Thyroid gland (tissue), 4 donors: ENCODE results near the gene PFKFB2. TPM values are rescaled to one million over a fixed set of nuclear protein-coding genes. Genes with fewer than 3 reads are reported as not detected.

ENCODE experiments used
- DNase-seq, 2 donors: peaks; one replicate each; pipeline ENCODE4 v3.0.0-alpha.2; 2019
- H3K27ac ChIP-seq, 3 donors: fragments of 200-600 bp; sonication (generic); 1 replicate in 2 of 3; 2 replicates in 1 of 3; pipeline ENCODE4 v1.5.1; 2016 to 2019; ENCODE audit warnings: mild to moderate bottlenecking in 1 of 3, moderate library complexity in 1 of 3
- H3K27me3 ChIP-seq: fragments of 200-600 bp; sonication (generic); one replicate; pipeline ENCODE4 v1.5.1; 2019
- H3K36me3 ChIP-seq, 2 donors: fragments of 200-600 bp; sonication (generic); one replicate each; pipeline ENCODE4 v1.5.1; 2016 to 2019
- H3K4me1 ChIP-seq, 2 donors: fragments of 200-600 bp; sonication (generic); one replicate each; pipeline ENCODE4 v1.5.1; 2017 to 2019
- H3K4me3 ChIP-seq, 3 donors: fragments of 200-600 bp; sonication (generic); replicated peaks in 1 of 3; 1 replicate in 2 of 3; 2 replicates in 1 of 3; pipeline ENCODE4 v1.5.1; 2016; ENCODE audit warnings: mild to moderate bottlenecking in 1 of 3
- H3K9me3 ChIP-seq: fragments of 200-600 bp; sonication (generic); one replicate; pipeline ENCODE4 v1.5.1; 2017
- CTCF ChIP-seq, 6 experiments: fragments of 200-600 bp in 3 of 6; fragments of 450-650 bp in 3 of 6; sonication (generic) in 3 of 6; IDR thresholded peaks; one replicate each; pipeline ENCODE4 v1.5.1; 2016 to 2019; ENCODE audit warnings: antibody characterized with exemption in 6 of 6, mild to moderate bottlenecking in 2 of 6, inconsistent platforms in 1 of 6, moderate library complexity in 1 of 6
- POLR2A ChIP-seq, 2 donors: fragments of 450-650 bp; IDR thresholded peaks; one replicate each; pipeline ENCODE4 v1.6.1; 2017; ENCODE audit warnings: antibody characterized with exemption in 2 of 2, mild to moderate bottlenecking in 2 of 2, moderate library complexity in 1 of 2
- WGBS, 2 donors: methylation state at CpG; one replicate each; pipeline ENCODE4 v1.1.5; 2017; 5-methylcytosine and 5-hydroxymethylcytosine counted together
- intact Hi-C: fragments of 100-400 bp; cut with DNase I; formaldehyde crosslinking; loops from one replicate; pipeline ENCODE4 v1.15.1; 2023
- total RNA-seq, 4 donors: library from RNA; depleted of rRNA; stranded (reverse); fragments of >200 nt; gene quantifications; one replicate each; pipeline ENCODE4 v1.2.3, GENCODE V29; 2016

Gene PFKFB2
- total RNA-seq, 4 donors from 2014 or later, result 87.7 to 191 (median 110) TPM

- Histone ChIP-seq H3K36me3 (no peaks in the 10 kb centered on the region), H3K4me1 (peaks cover 57 to 63% of the 10 kb centered on the region in 2 donors), H3K4me3 (no peak overlapping the region), H3K27ac (peak overlapping the region; percentile 94 to 99 (median 96)), H3K9me3 (no peaks in the 10 kb centered on the region), H3K27me3 (no peaks in the 10 kb centered on the region)
- 24 to 29% methylated on average over 5 of the region's 5 CpGs for WGBS, 2 donors
- peak; percentile 73 to 75 for DNase-seq
- intact Hi-C loops, result no loop called here
- TF ChIP-seq POLR2A (IDR thresholded peaks at IDR 0.05) (peak in 1 of 2 donors; percentile 58), CTCF (IDR thresholded peaks at IDR 0.05) (no peak)
Observed at GRCh38 chr1:207025146-207025880, 27.8 kb upstream of the PFKFB2 start.

- Histone ChIP-seq H3K27me3 (no peaks in the 10 kb centered on the region), H3K9me3 (no peaks in the 10 kb centered on the region), H3K36me3 (no peaks in the 10 kb centered on the region), H3K4me3 (no peak overlapping the region), H3K4me1 (peaks cover 60 to 63% of the 10 kb centered on the region in 2 donors), H3K27ac (peak overlapping the region; percentile 94 to 99 (median 96))
- TF ChIP-seq POLR2A (IDR thresholded peaks at IDR 0.05) (no peak), CTCF (IDR thresholded peaks at IDR 0.05) (no peak)
- intact Hi-C loops, result no loop called here
- WGBS, 2 donors, result 65 to 72% methylated on average over 4 of the region's 4 CpGs
- DNase-seq, result no peak
Observed at GRCh38 chr1:207026104-207026534, 27.0 kb upstream of the PFKFB2 start.

GRCh38 chr1:207027206-207027777 lies 25.8 kb upstream of the PFKFB2 start:
- Histone ChIP-seq H3K4me1 (peaks cover 56 to 59% of the 10 kb centered on the region in 2 donors), H3K27ac (peak overlapping the region; percentile 94 to 99 (median 96)), H3K36me3 (no peaks in the 10 kb centered on the region), H3K27me3 (no peaks in the 10 kb centered on the region), H3K9me3 (no peaks in the 10 kb centered on the region), H3K4me3 (no peak overlapping the region)
- no peak for TF ChIP-seq POLR2A (IDR thresholded peaks at IDR 0.05)
- DNase-seq, result no peak
- WGBS, 2 donors, result 93 to 94% methylated on average over 18 of the region's 18 CpGs
- intact Hi-C loops, result no loop called here

GRCh38 chr1:207027921-207028320 lies 25.2 kb upstream of the PFKFB2 start:
- no peaks in the 10 kb centered on the region for H3K36me3 ChIP-seq
- intact Hi-C loops, result no loop called here
- WGBS, 2 donors, result 91 to 100% methylated on average over 1 of the region's 1 CpG
- H3K4me1 ChIP-seq, result peaks cover 55% of the 10 kb centered on the region in 2 donors
- H3K9me3 ChIP-seq, result no peaks in the 10 kb centered on the region
- no peak for DNase-seq
- H3K27me3 ChIP-seq, result no peaks in the 10 kb centered on the region
- H3K4me3 ChIP-seq, result no peak overlapping the region
- TF ChIP-seq CTCF (IDR thresholded peaks at IDR 0.05) (no peak), POLR2A (IDR thresholded peaks at IDR 0.05) (no peak)
- peak overlapping the region; percentile 11 to 96 (median 27) for H3K27ac ChIP-seq

GRCh38 chr1:207028884-207029650 lies 24.0 kb upstream of the PFKFB2 start:
- no peak for TF ChIP-seq CTCF (IDR thresholded peaks at IDR 0.05)
- no peak for TF ChIP-seq POLR2A (IDR thresholded peaks at IDR 0.05)
- 91 to 96% methylated on average over 2 of the region's 2 CpGs for WGBS, 2 donors

More at GRCh38 chr1:207028884-207029650, 24.0 kb upstream of the PFKFB2 start:
- H3K4me3 ChIP-seq, result no peak overlapping the region
- H3K4me1 ChIP-seq, result peaks cover 52% of the 10 kb centered on the region in 2 donors
- H3K27me3 ChIP-seq, result no peaks in the 10 kb centered on the region
- intact Hi-C loops, result no loop called here
- H3K27ac ChIP-seq, result peak overlapping the region in 1 of 3 donors; percentile 49
- H3K9me3 ChIP-seq, result no peaks in the 10 kb centered on the region
- H3K36me3 ChIP-seq, result no peaks in the 10 kb centered on the region
- no peak for DNase-seq
